ENCODE data around the gene ARHGAP26.
"Not testable (repeated sequence)": the region's sequence is repeated elsewhere in the genome, so short reads cannot be mapped to it uniquely, and the experiment has no call there.

Gene ARHGAP26

DNA sequence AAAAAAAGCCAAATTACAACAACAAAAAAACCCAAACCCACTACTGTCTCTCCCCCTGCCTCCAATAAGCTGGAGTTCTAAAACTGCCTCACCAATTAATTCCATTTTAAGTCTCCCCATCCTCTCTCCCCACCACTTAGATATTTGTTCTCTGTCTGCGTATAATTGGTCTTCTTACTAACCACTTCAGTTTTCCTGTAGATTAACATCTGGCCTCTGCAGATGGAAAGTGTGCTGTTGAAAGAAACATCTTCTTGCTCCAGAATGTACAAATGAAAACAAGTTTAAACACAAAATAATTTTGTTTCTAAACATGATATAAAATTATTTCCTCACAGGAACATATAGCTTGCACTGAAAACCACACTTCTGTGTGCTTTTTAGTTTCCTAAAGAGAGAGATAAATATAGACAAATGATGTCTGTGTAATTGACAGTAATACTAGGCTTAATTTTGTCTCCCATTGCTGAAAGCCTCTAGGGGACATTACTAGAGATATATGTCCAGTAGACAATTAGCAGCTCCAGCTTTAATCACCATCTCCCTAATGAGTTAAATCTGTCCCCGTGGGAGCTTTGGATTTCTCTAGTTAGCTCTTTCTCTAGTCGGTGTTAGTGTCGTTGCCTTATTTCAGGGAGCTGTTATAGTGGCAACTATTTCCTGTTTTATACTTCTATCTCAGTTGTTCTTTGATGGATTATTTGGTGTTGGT, 164.0 kb downstream of the ARHGAP26 start:
- no peak for DNase-seq (ENCODE audit: low spot score)

DNA sequence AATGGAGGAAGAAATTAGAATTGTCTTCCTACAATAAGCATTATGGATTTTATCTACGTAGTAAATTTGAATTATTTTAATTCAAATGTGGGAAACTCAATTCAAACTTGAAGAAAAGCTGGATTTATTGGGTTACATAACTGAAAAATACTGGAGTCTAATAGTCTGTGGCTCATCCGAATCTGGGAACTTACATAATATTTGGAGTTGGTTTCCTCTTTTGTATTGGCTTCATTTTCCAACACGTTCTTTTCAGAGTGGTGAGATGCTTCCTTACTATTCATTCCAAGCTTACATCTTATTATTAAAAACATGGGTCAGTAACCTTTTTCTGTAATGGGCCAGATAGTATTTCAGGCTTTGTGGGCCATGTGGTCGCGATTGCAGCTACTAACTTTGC, 164.8 kb downstream of the ARHGAP26 start:
- DNase-seq (ENCODE audit: low spot score): no peak

DNA sequence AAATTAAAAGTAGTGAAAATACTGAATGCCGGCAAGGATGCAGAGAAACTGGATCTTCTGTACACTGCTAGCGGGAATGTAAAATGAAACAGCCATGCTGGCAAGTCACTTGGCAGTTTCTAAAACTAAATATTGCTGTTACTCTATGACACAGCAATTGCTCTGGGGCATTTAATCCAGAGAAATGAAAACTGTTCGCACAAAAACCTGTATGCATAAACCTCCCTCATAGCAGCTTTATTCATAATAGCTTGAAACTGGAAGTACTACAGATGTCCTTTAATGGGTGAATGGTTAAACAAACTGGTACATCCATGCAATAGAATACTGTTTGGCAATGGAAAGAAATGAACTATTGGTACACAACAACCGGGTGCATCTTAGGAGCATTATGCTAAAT, 167.2 kb downstream of the ARHGAP26 start:
- DNase-seq (ENCODE audit: low spot score): no peak

DNA sequence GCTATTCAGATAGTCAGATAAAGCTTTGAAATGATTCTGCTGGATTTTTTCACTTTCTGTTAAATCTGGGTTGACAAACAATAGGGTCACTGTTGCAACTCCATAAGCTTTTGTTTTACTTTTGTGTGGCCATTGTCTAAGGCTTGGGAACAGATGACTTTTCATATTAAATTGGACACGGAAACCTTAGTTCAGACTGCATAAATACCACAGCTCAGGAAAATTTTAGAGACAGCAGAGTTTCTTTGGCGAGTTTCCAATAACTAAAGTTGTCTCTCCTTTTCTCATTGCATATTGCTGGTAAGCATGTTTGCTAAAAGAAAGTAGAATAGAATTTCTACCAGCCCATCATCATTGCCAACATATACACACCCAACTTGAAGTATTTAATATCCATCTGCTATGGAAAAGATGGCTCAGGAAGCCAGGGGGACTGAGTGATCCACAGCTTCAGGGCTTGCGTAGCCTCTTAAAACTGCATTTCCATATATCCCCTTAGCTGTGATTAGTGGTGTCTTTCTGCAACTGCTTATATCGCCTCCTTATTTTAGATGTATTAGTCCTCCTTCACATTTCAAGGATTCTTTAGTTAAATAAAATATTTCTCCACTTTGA, 168.2 kb downstream of the ARHGAP26 start:
- DNase-seq (ENCODE audit: low spot score): peak; percentile 9

DNA sequence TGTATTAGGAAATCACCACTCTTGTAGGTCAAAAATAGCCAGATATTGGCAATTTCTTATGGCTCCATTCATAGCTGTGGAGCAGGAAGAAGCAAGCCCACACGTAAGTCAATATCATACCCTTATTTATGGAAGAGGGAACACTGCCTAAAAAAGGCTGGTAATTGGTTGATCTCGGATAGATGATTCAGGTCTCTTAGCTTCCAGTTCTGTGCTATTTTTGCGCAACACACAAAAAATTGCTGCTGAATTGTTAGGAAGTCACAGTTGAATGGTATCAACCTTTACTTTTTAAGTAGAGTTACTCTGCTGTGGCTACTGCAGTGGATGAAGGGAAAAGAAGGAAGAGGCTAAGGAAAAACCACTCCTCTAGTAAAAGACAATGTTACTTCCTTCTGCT, 168.8 kb downstream of the ARHGAP26 start:
- no peak for DNase-seq (ENCODE audit: low spot score)

DNA sequence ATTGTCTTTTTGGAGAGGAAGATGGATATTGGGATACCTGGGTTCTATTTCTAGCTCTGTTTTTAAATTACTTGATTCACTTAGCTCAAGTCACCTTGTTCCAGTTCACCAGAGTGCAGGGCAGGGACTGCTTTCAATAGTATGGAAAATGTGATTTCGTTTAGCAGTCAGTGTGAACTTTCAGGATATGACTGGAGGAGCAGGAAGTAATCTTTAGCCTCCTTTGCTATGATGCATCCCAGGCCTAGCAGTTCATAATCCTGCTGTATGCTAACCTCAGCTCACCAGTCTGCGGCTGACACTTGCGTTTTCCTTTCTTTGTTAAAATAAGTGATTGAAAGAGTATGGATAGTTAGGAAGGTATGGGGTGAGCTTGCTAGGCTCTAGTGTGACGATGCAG, 169.7 kb downstream of the ARHGAP26 start:
- no peak for DNase-seq (ENCODE audit: low spot score)

DNA sequence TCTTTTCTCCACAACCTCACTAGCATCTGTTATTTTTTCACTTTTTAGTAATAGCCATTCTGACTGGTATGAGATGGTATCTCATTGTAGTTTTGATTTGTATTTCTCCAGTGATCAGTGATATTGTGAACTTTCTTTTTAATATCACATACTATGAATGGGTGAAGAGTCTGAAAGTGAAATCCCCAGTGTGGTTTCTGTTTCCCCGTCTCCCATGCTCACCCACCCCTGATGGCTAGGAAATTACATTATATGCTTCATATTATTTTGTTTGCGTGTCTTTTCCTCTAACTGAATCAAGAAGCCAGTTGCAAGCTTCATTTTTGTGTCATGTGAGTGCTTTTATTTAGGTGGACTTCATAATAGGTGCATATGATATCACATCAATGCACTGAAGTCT, 171.1 kb downstream of the ARHGAP26 start:
- DNase-seq (ENCODE audit: low spot score): no peak

DNA sequence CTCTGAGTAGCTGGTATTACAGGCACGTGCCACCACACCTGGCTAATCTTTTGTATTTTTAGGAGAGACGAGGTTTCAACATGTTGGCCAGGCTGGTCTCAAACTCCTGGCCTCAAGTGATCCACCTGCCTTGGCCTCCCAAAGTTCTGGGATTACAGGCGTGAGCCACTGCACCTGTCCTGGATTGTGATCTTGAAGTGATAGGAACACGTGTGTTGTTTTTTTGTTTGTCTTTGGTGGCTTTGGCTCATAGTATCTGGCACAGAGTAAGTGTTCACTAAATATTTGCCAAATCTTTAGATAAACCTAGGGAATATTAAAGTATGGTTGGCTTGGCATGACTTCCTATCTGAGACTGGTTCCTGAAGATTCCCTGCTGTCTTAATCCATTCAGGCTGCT, 172.7 kb downstream of the ARHGAP26 start:
- DNase-seq (ENCODE audit: low spot score): no peak

DNA sequence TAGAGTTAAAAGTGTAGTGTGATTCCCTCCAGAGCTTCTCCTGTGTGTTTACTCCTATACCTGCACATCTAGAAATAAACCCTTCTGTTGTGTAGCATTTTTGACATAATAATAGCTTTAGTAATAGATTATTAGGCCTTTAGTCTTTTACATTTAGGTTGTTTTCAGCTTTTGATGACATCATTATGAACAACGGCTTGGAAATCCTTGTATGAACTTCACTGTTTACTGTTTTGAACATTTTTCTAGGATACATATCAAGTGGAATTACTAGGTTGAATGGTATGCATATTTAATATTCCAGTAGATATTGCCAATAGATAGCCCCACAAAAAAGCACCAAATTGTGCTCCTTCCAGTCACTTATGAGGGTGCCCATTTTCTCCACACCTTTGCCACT, 174.0 kb downstream of the ARHGAP26 start:
- no peak for DNase-seq (ENCODE audit: low spot score)

DNA sequence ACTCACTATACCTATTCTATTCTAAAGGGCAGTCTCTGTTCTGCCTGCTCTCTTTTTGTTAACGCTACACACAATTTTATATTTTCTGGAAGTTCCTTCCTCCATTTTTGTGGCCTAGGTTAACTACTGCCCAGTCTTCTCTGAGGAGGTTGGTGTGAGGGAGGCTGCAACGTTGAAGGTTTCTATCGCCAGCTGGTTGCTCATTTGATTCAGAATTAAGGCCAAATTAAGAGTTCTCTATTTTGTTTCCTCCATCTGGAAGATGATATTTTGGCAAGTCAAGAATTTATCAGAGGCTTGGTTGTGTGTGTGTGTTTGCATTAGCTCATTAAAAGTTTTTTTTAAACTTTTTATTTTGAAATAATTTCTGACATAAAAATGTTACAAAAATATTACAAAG, 175.1 kb downstream of the ARHGAP26 start:
- no peak for DNase-seq (ENCODE audit: low spot score)

DNA sequence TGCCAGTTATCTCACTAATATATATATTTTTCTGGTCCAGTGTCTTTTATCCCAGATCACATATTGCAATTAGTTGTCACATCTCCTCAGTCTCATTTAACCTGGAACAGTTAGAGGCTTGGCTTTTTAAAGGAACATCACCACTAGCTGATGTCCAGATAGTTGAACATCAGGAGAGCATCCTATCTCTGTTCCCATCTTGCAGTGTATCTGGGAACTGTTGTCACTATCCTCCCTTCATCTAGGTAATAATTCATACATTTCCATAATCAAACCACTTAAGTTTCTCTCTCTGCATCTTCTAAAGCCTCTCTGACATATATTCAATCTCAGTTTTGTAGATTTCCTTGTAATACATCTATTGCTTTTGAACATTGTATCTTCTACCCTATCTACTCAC, 175.7 kb downstream of the ARHGAP26 start:
- DNase-seq (ENCODE audit: low spot score): no peak

DNA sequence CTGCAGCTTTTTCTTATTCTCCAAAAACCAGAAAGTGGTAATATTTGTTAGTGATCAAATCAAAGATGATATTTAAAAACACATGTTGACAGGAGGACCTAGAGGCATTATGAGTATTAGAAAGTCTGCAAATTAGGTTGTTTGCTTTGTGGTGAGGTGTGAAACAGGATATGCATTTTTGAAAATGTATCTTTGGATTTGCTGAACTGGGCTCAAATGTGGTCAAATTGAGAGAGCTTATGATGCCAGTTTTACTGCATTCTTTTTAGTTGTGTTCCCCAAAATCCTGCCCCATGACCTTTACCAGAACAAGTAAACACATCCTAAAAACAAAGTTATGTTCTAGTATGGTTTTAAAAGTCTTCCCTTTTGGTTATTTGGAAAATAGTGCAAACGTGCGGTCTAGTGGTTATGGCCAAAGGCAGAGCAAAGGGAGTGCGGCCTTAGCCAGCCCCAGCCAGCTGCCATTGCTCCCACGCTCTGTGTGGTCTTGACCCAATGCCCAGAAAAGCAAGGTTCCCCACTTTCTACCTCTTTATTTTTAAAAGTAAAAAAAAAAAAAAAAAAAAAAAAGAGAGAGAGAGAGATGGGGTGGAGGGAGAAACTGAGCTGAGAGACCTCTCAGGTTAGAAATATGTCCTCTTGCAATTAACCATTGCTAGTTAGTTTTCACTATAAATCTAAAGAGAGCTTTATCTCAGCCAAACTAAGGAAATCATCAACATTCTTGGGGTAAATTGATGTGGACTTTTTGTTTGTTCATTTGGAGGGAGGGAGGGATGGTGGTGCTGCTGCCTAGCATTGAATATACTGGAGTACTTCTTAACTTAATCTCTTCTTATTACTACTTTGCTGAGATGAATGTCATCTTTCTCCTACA, 176.6 kb downstream of the ARHGAP26 start:
- no peak for DNase-seq (ENCODE audit: low spot score)

DNA sequence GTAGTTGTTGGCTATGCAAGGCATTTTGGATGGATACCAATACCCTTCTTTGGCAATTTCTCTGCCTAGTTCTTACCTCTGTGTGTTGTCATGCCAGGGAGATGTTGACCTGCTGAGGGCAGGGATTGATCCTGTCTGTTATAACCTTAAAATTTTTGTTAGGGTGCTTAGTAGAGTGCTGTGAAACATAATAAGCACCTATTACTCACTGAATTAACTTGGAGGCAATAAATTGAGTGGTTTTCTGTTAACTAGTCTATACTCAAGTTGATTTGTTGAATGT, 177.2 kb downstream of the ARHGAP26 start:
- DNase-seq (ENCODE audit: low spot score): no peak

DNA sequence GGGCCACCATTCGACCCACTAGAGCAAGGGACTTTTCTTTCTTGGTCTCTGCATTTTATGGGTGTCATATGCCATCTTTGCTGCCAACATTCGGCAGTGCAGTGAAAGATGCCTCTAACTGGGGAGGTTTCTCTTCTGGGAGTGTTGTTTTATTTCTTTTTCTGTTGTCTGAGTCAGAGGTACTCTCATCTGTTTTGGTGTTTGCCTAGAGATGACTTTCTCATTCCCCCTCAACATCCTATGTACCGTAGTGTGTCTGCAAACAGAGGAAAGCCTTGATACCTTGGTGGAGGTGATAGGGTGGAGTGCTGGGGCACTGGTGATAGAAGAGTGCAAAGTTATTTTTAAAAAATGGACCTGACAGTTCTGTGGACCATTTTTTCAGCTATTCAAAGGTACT, 182.1 kb downstream of the ARHGAP26 start:
- DNase-seq (ENCODE audit: low spot score): no peak

DNA sequence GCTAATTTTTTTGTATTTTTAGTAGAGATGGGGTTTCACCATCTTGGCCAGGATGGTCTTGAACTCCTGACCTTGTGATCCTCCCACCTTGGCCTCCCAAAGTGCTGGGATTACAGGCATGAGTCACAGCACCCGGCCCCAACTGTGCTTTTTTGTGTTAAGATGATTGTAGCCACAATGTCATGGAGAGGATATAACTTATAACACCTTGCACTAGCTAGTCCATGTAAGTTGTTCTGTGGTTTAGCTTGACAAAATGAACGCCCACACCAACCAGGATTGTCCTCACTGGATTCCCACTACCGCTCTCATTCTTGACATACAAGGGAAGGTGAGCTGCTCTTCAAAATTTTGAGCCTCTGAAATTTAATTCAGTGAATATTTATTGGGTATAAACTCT, 182.7 kb downstream of the ARHGAP26 start:
- DNase-seq (ENCODE audit: low spot score): not testable (repeated sequence)

DNA sequence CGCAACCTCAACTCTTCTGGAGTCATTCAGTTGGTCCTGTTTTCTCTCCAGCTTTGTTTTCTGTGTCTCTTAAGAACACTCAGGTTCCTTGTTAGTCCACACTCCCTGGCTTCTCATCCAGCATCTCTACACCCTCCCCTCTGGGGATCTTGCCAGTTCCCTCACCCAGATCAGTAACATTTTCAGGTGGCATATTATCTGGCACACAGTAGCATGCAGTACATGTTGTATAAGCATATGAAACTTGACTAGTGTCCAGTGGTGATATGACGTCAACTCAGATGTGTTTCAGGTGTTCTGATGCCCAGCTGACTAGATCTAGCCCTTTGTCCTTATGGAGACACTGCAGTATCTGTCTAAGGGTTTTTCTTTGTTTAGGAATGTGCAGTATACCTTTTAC, 184.3 kb downstream of the ARHGAP26 start:
- DNase-seq (ENCODE audit: low spot score): no peak

DNA sequence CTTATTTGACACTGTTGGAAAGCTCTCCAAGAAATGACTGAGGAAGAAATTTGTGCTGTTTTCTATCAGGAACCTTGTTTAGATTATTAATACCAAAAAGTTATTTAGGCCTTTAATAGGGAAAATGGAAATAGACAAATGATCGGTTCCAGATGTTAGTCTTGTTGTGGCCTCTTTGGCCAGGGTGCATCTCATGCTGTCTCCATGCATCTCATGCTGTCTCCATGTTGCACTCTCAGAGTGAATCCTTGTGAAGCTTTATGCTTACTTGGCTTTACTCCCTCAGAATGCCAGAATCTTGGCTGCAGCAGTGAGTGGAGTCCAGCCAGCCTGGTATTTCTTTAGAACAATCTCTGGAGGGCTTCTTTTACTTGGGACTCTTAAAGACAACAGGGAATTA, 185.5 kb downstream of the ARHGAP26 start:
- DNase-seq (ENCODE audit: low spot score): peak; percentile 10

DNA sequence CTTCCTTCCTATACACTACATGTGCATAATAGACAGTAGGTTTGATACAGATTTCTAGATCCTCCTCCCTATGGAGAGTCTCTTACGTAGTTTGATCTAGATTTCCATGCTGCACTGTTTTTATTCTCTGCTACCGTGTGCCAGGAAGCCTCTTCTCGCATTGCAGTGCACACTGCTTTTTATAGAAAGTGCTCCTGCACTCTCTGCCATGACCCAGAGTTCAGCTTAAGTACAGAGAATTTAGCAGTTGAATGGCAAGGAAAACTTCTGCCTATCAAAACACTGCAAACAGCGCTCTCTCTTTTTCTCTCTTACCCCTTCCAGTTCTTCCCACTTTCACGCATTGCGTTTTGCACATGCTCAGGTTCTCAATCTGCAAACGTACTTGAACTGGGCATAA, 187.4 kb downstream of the ARHGAP26 start:
- DNase-seq (ENCODE audit: low spot score): no peak

DNA sequence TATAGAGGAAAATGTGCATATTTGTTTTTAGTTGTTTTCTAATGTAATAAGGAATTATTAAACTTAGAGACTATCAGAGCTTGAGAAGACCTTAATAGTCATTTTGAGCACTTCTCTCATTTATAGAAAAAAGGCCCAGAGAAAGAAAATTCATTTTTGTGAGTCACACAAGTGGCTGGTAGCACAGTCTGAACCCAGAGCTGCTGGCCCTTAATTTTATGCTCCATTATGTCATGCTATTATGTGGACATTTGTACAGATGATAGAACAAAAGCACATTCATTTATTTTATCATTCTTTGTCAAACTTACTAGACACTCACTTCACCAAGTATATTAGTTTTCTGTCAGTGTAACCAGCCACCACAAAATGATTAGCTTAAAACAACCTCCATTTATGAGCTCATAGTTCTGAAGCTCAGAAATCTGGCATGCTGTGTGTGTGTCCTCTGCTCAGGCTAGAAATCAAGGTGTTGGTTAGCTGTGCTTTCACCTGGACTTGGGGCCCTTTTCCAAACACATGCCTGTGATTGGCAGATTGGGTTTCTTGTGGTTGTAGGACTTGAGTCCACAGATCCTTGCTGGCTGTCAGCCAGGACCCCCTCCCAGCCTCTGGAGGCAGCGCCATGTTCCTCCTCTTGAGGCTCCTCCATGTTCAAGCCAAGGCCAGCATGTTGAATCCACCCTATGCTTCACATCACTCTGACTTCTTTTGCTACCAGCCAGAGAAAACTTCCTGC, 188.9 kb downstream of the ARHGAP26 start:
- DNase-seq (ENCODE audit: low spot score): no peak

DNA sequence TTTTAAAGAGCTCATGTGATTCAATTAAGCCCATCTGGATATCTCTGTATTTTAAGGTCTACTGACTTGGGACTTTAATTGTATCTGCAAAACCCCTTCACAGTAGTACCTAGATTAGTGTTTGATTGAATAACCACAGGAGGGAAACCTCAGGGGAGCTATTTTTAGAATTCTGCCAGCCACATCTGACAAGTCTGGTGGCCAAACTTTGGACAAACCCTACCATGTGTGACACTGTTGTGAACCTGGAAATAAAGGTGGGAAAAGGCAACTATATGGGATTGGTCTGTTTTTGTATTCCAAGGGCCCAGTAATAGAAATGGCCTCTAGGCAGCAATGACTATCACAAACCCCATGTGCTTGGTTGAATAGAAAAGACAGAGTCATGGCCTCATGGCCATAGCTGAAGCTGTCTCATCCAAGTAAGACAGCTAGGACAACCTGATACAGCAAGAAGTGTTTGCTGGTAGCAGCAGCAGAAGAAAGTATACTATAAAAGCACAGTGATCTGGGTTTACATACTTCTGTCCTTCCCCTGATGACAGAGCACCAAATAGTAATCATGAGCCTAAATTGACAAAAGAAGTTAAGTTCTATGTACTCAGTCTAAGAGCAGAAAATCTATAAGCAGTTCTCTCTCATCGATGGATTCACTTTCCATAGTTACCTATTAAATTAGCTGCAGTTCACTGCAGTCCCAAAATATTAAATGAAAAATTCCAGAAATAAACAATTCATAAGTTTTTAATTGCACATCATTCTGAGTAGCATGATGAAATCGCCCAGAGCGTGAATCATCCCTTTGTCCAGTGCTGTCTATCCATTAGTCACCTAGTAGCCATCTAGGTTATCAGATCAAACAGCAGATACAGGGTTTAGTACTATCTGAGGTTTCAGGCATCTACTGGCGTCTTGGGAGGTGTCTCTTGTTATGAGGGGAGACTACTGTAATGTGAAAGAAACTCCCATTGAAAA, 189.8 kb downstream of the ARHGAP26 start:
- DNase-seq (ENCODE audit: low spot score): no peak

DNA sequence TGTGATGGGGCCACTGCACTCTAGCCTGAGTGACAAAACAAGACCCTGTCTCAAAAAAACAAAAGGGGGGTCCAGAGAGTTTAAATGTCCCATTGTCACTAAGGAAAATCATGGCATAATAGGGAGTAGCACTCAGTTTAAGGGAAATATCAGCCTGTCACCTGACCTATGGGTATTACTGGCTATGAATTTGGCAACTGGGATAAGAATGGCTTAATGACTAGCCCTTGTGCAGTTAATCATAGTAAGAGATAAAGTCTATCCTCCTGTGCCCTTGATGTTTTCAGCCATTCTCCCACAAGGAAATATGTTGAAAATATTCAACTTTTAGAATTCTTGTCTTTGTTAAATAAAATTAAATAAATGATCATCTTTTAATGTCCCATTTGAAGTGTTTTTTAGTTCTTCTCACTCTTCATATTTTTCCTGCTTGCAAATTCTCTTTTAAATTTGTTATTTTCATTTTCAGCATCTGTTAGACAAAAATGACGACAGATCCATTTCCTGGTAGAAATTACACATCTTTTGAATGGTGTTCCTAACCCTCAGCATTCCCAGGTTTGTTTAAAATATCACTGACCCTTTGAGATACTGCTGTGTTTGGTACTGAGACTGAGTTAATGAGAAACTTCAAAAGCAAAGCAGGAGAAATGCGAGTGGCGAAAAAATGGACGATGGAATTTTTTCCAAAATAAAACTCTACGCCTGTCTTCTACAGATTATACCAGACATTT, 191.4 kb downstream of the ARHGAP26 start:
- DNase-seq (ENCODE audit: low spot score): no peak
